Sigmoid colon (tissue), 7 donors: Measurements from ENCODE around the gene GJB1. TPM values are rescaled to one million over a fixed set of nuclear protein-coding genes. Genes with fewer than 3 reads are reported as not detected.

Experiments
- DNase-seq: peaks from one replicate; pipeline ENCODE4 v3.0.0-alpha.2; 2019
- H3K27ac ChIP-seq, 4 donors: fragments of 200-600 bp; sonication (generic); one replicate each; pipeline ENCODE4 v1.5.1; 2016 to 2019; ENCODE audit warnings: mild to moderate bottlenecking in 1 of 4
- H3K27me3 ChIP-seq, 3 donors: fragments of 200-600 bp; sonication (generic); one replicate each; pipeline ENCODE4 v1.5.1; 2019; ENCODE audit warnings: mild to moderate bottlenecking in 1 of 3
- H3K36me3 ChIP-seq, 4 donors: fragments of 200-600 bp; sonication (generic); one replicate each; pipeline ENCODE4 v1.5.1; 2016 to 2019
- H3K4me1 ChIP-seq, 4 donors: fragments of 200-600 bp; sonication (generic); one replicate each; pipeline ENCODE4 v1.5.1; 2017 to 2019
- H3K4me3 ChIP-seq, 4 donors: fragments of 200-600 bp; sonication (generic); one replicate each; pipeline ENCODE4 v1.5.1; 2017 to 2019; ENCODE audit warnings: mild to moderate bottlenecking in 2 of 4, moderate library complexity in 1 of 4
- H3K9me3 ChIP-seq, 4 donors: fragments of 200-600 bp in 3 of 4; sonication (generic) in 3 of 4; one replicate each; pipeline versions ENCODE4 v1.5.1 to v1.6.1; 2013 to 2019
- EP300 ChIP-seq, 4 donors: sonication (generic); formaldehyde crosslinking; IDR thresholded peaks; one replicate each; pipeline ENCODE4 v1.6.1; 2017; ENCODE audit warnings: antibody characterized with exemption in 4 of 4
- POLR2A ChIP-seq, 2 donors: fragments of 450-650 bp; IDR thresholded peaks; one replicate each; pipeline ENCODE4 v1.6.1; 2016; ENCODE audit warnings: antibody characterized with exemption in 2 of 2, mild to moderate bottlenecking in 2 of 2, moderate library complexity in 2 of 2
- POLR2AphosphoS5 ChIP-seq, 4 donors: sonication (generic); formaldehyde crosslinking; IDR thresholded peaks; one replicate each; pipeline ENCODE4 v1.6.1; 2017; ENCODE audit warnings: antibody characterized with exemption in 4 of 4
- WGBS, 2 donors: extraction: QIAGEN DNeasy Blood & Tissue Kit; methylation state at CpG; one replicate each; pipeline ENCODE4 v1.1.7; 2013; 5-methylcytosine and 5-hydroxymethylcytosine counted together
- intact Hi-C: fragments of 100-400 bp; cut with DNase I; formaldehyde crosslinking; loops from one replicate; pipeline ENCODE4 v1.15.1; 2023
- polyA plus RNA-seq, 3 donors: library from polyadenylated mRNA; stranded (reverse); fragments of 200-250 nt; gene quantifications; one replicate each; pipeline ENCODE4 v1.2.3, GENCODE V29; 2013
- total RNA-seq, 4 donors: library from RNA; depleted of rRNA; stranded (reverse); fragments of >200 nt; gene quantifications; one replicate each; pipeline ENCODE4 v1.1.0, GENCODE V29; 2016
- TF ChIP-seq, protein P1 (sequence below), 4 experiments: fragments of 450-650 bp in 3 of 4; fragments of 200-600 bp in 1 of 4; IDR thresholded peaks; one replicate each; pipeline ENCODE4 v1.5.1; 2016 to 2019; ENCODE audit warnings: antibody characterized with exemption in 4 of 4, mild to moderate bottlenecking in 3 of 4, moderate library complexity in 2 of 4
- donor health status: healthy with polysubstance abuse.
- donor health status: Bipolar disorder and iron deficiency.
- donor health status: healthy.

GJB1 gene
- total and polyA plus RNA-seq, 7 donors, result 12.6 to 65.6 (median 16.2) TPM; not detected in 4

DNA sequence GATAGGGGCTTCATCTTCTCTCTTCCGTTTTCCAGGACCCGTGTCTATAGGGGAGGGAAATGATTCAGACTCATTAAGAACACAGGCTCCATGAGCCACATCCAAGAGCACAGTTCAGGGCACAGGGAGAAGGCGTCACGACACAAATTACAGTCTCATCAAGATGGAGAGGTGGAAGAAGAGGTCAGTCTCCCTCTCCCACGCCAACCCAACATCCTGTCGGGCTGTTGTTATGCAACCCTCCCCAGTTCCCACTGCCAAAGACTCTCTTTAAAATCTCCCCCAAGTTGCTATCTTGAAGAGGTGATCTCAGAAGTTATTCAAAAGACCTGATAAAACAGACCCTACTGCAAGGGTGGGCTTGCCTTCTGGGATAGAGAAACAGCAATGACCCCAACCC lies 18.3 kb downstream of the GJB1 start:
- intact Hi-C loops, result no loop called here
- H3K4me3 ChIP-seq, result no peak overlapping the region
- TF ChIP-seq POLR2A (IDR thresholded peaks at IDR 0.05), result no peak
- no peak for TF ChIP-seq POLR2AphosphoS5 (IDR thresholded peaks at IDR 0.05)
- no peak for TF ChIP-seq EP300 (IDR thresholded peaks at IDR 0.05)
- no peak for DNase-seq
- no peaks in the 10 kb centered on the region for H3K4me1 ChIP-seq
- H3K9me3 ChIP-seq, result no peaks in the 10 kb centered on the region
- H3K36me3 ChIP-seq, result peaks cover 0 to 55% (median 8%) of the 10 kb centered on the region in 4 donors
- no peaks in the 10 kb centered on the region for H3K27me3 ChIP-seq
- no peak overlapping the region for H3K27ac ChIP-seq
- WGBS, 2 donors, result 91 to 92% methylated on average over 6 of the region's 6 CpGs

DNA sequence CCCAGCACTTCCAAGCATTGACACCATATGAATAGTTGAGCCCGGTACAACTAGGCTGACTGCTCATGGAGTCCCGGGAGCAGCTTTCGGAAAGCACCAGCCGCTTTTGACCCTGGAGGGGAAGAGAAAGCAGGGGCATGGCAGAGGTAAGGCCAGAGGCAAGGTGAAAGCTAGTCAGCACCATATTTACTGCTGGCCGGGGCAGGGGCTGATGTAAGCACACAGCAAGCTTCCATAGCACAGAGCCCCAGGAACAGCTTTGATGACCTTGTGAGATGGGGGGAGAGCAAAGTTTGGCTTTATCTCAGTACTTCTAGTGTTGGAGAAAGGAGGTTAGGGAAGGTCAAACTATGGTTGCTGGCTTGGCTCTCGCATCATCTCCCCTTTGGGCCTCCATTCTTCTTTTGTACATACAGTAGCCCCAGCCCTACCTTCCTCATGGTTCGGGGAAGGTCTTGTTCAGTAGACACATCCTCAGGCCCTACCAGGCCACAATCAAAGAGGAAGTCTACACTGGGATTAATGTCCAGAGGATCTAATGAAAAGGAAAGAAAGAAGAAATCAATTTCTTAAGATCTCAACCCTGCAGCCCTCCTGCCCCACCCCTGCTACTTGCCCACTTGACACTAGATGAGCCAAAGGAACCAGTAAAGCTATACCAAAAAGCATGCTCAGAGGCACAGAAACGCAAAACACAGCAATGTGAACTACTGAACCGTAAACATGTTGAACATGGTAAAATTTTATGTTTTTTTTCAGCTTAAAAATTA lies 21.5 kb downstream of the GJB1 start:
- WGBS, 2 donors, result 88 to 95% methylated on average over 9 of the region's 9 CpGs
- DNase-seq, result no peak
- Histone ChIP-seq H3K36me3 (peaks cover 0 to 87% (median 19%) of the 10 kb centered on the region in 4 donors), H3K27ac (no peak overlapping the region), H3K9me3 (no peaks in the 10 kb centered on the region), H3K4me1 (no peaks in the 10 kb centered on the region), H3K4me3 (no peak overlapping the region), H3K27me3 (no peaks in the 10 kb centered on the region)
- TF ChIP-seq, protein P1, sequence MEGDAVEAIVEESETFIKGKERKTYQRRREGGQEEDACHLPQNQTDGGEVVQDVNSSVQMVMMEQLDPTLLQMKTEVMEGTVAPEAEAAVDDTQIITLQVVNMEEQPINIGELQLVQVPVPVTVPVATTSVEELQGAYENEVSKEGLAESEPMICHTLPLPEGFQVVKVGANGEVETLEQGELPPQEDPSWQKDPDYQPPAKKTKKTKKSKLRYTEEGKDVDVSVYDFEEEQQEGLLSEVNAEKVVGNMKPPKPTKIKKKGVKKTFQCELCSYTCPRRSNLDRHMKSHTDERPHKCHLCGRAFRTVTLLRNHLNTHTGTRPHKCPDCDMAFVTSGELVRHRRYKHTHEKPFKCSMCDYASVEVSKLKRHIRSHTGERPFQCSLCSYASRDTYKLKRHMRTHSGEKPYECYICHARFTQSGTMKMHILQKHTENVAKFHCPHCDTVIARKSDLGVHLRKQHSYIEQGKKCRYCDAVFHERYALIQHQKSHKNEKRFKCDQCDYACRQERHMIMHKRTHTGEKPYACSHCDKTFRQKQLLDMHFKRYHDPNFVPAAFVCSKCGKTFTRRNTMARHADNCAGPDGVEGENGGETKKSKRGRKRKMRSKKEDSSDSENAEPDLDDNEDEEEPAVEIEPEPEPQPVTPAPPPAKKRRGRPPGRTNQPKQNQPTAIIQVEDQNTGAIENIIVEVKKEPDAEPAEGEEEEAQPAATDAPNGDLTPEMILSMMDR (IDR thresholded peaks at IDR 0.05), result no peak
- no peak for TF ChIP-seq POLR2AphosphoS5 (IDR thresholded peaks at IDR 0.05)
- no peak for TF ChIP-seq POLR2A (IDR thresholded peaks at IDR 0.05)
- no peak for TF ChIP-seq EP300 (IDR thresholded peaks at IDR 0.05)
- intact Hi-C loops, result no loop called here

DNA sequence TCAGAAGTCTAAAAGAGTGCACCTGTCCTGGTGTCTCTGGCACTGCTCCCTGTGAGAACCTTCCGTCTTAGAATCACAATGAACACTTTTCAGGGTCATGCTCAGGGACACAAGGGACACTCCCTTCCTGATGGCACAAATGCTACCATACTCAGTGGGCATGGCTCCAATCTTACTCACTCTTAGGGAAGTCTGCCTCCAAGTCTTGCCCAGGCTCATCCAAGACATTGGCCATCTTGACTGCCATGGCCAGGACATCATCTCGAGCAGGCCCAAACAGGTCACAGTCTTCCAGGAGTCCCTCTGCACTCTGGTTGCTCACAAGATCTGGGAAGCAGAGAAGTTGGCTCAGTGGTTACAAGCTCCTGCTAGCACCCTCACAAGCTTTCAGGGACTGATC lies 22.1 kb downstream of the GJB1 start:
- Histone ChIP-seq H3K4me3 (no peak overlapping the region), H3K36me3 (peaks cover 0 to 91% (median 19%) of the 10 kb centered on the region in 4 donors), H3K27ac (no peak overlapping the region), H3K4me1 (no peaks in the 10 kb centered on the region), H3K27me3 (no peaks in the 10 kb centered on the region), H3K9me3 (no peaks in the 10 kb centered on the region)
- no peak for DNase-seq
- WGBS, 2 donors, result 74 to 90% methylated on average over 2 of the region's 2 CpGs
- TF ChIP-seq POLR2A (IDR thresholded peaks at IDR 0.05) (no peak), POLR2AphosphoS5 (IDR thresholded peaks at IDR 0.05) (no peak), EP300 (IDR thresholded peaks at IDR 0.05) (no peak)
- TF ChIP-seq, protein P1 (IDR thresholded peaks at IDR 0.05), result no peak
- intact Hi-C loops, result no loop called here

DNA sequence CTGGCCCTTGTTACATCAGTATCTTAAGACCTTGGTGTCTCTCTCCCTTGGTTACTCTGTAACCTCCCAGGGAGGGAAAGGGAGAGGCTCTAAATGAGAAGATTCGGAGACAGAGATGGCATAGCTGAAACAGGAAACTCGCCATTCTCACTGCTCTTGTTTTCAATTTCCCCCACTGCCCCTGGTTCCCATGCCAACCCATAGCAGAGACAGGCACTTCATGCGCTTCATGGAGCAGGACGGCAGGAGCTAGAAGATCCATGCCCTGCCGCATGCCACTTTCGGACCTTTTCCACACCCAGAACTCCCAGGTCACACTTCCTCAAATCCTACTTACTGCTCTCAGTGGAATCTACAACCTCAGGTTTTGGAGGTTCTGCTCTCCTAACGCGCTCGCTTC lies 27.8 kb downstream of the GJB1 start:
- Histone ChIP-seq H3K27ac (no peak overlapping the region), H3K36me3 (peaks cover 0 to 42% (median 13%) of the 10 kb centered on the region in 4 donors), H3K9me3 (no peaks in the 10 kb centered on the region), H3K27me3 (no peaks in the 10 kb centered on the region), H3K4me3 (no peak overlapping the region), H3K4me1 (peaks cover 0 to 16% (median 12%) of the 10 kb centered on the region in 4 donors)
- intact Hi-C loops, result loop anchor here (10.0 kb wide), 1 partner anchor 66 kb away; no protein-coding TSS in a partner anchor
- WGBS, 2 donors, result 83 to 88% methylated on average over 9 of the region's 9 CpGs
- no peak for TF ChIP-seq POLR2A (IDR thresholded peaks at IDR 0.05)
- TF ChIP-seq EP300 (IDR thresholded peaks at IDR 0.05), result no peak
- no peak for TF ChIP-seq POLR2AphosphoS5 (IDR thresholded peaks at IDR 0.05)
- TF ChIP-seq, protein P1 (IDR thresholded peaks at IDR 0.05), result no peak
- DNase-seq, result no peak

DNA sequence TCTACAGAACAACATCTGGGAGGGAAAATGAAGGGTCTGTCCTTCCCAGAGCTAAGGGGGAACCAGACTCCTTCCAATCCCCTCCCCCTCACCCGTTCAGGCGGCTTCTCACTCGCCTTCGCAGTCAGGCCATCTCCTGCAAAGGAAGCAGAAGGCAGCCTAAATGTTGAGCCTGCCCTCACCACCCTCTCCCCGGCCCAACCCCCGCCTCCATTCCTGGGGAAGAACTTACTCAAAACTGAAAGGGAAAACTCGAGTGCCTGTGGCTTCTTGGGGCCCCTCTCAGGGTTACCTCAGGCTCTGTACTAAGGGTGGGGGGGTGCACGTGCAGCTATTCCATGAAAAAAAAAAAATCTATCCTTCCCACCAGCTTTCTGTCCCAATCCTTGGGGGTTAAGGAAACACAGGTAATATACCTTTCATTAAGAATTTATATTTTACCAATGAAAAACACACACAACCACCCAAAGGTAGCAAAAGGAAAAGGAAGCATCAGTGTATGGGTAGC lies 28.5 kb downstream of the GJB1 start:
- intact Hi-C loops, result loop anchor here (10.0 kb wide), 1 partner anchor 67 kb away; no protein-coding TSS in a partner anchor
- no peak for DNase-seq
- H3K4me1 ChIP-seq, result peaks cover 0 to 16% (median 12%) of the 10 kb centered on the region in 4 donors

More for the DNA sequence above, 28.5 kb downstream of the GJB1 start:
- no peaks in the 10 kb centered on the region for H3K9me3 ChIP-seq
- TF ChIP-seq POLR2A (IDR thresholded peaks at IDR 0.05) (no peak), POLR2AphosphoS5 (IDR thresholded peaks at IDR 0.05) (no peak), EP300 (IDR thresholded peaks at IDR 0.05) (no peak)
- TF ChIP-seq, protein P1 (IDR thresholded peaks at IDR 0.05), result no peak
- H3K27ac ChIP-seq, result no peak overlapping the region
- no peak overlapping the region for H3K4me3 ChIP-seq
- WGBS, 2 donors, result 41 to 60% methylated on average over 8 of the region's 8 CpGs
- H3K36me3 ChIP-seq, result peaks cover 0 to 36% (median 11%) of the 10 kb centered on the region in 4 donors
- H3K27me3 ChIP-seq, result no peaks in the 10 kb centered on the region
